Superior temporal gyrus (tissue), 1 donor: ENCODE data around the gene MACO1.
"Not testable (repeated sequence)": the region's sequence is repeated elsewhere in the genome, so short reads cannot be mapped to it uniquely, and the experiment has no call there.

Source experiments
- DNase-seq: peaks from one replicate; pipeline ENCODE4 v3.0.0-alpha.2; 2016; ENCODE audit errors: extremely low spot score

MACO1 gene

DNA sequence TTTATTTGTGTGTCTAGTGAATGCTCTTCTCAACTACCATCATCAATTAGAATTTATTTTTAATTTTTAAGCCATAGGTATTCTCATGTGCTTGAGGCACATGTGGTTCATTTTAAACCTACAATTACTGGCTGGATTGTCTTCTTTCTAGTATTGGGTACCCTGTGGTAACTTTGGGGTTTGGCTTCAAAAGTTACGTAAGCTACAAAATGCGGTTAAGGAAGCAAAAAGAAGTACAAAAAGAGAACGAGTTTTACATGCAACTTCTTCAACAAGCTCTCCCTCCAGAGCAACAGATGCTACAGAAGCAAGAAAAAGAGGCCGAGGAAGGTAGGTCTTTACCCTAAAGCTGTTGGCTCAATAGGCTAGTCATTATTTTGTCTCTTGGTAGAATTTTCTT is 25.8 kb downstream of the MACO1 start:
- DNase-seq: no peak

DNA sequence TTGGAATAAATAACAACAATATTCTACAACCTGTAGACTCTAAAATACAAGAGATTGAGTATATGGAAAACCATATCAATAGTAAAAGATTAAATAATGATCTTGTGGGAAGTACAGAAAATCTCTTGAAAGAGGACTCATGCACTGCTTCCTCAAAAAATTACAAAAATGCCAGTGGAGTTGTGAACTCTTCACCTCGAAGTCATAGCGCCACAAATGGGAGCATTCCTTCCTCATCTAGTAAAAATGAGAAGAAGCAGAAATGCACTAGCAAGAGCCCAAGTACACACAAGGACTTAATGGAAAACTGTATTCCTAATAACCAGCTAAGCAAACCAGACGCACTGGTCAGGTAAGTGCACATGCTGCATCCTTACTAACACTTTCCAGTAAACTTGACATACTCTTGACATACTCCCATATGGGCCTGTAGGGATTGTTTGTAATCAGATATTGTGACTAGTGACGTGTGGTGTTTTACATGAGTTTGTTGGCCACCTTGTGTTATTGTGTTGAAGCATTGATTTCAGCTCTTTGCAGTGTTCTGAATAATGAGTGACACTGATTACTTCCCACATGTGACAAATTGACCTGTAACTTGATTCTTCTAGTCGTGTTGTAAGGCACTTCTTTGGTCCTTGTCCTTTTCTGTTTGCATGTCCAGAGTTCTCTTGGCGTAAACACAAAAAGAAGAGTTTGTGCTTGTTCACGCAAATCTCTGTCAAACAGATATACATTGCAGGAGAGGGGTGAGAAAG is 28.0 kb downstream of the MACO1 start:
- no peak for DNase-seq

DNA sequence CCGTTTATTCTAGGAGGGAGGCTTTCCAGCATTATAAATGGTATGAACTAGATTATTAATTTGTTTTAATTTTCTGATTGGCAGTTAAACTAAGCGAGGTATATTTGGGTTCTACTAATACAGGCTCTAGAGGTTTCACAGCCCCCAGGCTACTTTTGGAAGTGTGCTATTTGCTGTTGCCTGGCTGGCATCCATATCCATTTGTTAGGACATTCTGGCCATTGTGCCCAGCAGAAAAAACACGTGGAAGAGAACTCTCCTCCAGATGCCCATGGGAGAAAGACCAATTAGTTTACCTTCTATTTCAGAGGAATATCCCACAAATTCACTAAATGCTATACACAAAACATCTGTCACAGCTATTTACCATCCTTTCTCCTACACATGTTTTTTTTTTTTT is 29.3 kb downstream of the MACO1 start:
- no peak for DNase-seq

DNA sequence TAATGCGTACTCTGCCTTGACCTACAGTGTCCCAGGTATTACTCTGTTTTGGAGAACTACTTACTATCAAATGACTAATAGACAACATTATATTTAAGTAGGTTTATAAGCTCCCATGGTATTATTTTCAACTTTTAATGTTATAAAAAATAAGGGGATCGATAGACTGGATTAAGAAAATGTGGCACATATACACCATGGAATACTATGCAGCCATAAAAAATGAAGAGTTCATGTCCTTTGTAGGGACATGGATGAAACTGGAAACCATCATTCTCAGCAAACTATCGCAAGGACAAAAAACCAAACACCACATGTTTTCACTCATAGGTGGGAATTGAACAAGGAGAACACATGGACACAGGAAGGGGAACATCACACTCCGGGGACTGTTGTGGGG is 30.1 kb downstream of the MACO1 start:
- not testable (repeated sequence) for DNase-seq

DNA sequence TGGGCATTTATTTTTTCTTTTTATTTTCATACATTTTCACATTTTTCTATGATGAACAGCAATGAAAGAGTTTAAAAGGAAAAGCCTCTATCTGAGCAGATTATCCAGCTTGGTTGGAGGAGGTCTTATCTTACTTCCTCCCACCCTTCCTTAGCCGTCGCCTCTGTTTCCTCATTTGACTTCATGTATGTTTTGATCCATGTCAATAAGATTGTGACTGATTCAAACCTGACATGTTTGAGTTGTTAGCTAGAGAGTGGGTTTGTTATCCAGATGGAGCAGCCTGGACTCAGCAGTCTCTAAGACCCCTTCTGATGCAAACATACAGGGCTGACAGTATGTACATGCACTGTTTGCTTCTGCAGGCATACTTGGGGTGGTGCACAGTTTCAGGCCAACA is 31.2 kb downstream of the MACO1 start:
- DNase-seq: no peak

DNA sequence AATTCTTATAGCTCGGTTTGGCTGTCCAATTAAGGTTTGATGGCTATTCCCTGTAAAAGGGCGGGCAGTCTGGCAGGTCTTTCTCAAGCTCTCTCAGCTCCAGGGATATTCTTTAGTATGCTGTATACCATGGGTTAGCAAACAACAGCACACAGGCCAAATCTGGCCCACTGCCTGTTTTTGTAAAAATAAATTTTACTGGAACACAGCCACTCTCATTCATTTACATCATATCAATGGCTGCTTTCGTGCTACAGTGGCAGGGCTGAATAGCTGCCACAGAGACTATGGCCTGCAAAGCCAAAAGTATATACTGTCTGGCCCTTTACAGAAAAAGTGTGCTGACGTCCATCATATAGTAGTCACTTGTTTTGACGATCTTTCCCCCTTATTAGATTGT is 32.0 kb downstream of the MACO1 start:
- DNase-seq: no peak

DNA sequence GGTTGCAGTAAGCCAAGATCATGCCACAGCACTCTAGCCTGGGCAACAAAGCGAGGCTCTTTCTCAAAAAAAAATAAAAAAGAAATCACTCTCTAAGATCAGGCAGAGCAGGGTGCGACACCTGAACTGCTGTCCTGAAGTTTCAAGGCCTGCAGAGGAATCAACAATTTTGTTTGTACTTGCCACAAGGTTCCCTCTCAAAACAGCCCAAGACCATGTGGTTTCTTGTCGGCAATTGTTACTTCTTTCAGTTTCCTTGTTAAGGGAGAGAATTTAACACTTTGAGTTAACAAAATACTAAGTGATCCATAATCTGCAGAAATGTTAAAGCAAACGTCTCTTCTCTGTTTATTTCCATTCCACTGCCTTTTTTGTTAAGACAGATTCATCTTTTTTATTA is 36.5 kb downstream of the MACO1 start:
- no peak for DNase-seq

DNA sequence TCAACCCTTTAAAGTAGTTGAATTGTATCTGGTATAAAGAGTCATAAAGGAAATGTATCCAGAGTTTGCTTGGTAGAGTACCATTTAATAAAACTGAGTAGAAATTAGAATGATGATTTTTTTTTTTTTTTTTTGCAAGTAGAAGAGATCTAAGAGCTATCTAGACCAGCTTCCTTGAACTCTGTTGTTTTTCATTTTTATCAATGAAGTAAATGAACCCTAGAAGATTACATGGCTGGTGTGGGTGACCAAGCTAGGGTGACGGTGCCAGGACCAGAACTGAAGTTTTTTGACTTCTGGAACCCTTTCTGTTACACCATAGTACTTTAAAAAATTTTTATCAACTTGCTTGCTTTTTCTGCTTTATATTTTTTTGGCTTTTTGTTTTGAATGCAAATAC is 36.9 kb downstream of the MACO1 start:
- no peak for DNase-seq

DNA sequence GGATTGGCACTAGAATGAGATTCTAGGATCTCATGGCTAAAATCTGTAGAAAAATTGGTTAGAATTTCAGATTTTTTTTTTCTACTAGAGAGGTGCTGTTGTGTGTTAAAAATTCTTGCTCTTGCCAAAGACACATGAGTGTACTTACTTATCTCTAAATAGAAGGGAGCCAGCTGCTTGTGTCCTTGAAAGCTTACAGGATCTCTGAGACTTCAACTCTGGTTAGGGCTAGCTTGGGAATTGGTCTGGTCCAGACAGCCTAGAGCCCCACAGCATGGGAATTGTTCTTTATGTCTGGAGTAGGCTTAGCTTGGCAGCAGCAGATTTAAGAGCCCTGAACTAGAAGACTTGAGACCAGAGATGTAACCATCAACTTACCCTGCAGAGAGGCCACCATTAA is 37.3 kb downstream of the MACO1 start:
- no peak for DNase-seq

DNA sequence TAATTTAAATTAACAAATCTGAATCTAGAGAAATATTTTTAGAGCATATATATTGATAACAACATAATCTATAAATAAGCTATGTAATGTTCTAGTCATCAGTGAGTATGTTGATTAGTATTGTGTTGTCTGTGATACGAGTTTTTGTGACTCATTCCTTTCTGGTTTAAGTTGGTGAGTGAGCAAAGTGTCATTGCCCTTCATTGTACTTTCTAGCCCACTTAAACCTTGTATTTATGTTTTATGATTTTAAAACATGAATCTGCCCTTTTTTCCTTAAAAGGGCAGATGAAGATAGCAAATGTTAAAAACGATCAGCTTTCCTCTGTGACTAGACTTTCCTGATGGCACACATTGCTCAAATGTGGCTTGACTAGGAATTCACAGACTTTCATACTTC is 38.5 kb downstream of the MACO1 start:
- no peak for DNase-seq

DNA sequence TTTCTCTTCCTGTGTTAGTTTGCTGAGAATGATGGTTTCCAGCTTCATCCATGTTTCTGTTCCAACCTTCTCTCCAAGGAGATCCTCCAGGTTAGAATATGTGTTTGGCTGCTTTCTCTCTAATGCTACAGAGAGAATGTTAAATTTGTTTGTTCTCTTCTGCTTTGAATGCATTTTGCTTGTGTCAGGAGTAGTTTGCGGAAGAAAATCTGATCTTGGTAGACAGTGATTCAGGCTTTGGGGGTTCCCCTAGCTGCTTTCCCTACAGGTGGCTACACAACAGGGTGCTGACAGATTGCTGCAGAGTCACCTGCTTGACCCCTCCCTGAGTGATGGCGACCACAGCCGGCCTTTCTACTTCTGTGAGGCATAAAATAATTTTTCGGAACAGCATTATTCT is 41.8 kb downstream of the MACO1 start:
- DNase-seq: no peak

DNA sequence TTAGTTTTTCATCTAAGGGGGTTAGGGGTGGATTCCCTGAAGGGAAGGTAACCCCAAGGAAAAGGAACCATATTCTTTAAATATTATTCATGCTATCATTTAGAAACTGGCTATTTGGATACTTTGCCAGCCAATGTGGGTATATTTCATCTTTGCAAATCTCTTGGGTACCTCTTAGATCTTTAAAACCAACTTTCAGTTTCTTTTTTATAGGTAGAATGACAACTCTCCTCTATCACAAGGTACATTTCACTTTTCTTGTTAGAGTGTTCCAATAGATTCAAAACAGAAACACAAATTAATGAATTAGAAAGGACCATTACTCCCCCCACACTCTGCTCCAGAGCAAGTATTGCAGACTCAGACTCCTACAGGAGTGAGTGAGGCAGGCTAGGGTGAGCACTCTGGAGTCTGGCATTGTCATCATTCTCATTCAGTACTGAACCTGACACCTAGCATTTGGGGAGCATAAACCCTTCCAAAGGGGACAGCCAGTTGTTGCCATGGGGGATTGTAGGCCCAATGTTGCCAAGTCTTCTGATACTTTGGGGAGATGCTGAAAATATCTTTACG is 43.0 kb downstream of the MACO1 start:
- DNase-seq: no peak

DNA sequence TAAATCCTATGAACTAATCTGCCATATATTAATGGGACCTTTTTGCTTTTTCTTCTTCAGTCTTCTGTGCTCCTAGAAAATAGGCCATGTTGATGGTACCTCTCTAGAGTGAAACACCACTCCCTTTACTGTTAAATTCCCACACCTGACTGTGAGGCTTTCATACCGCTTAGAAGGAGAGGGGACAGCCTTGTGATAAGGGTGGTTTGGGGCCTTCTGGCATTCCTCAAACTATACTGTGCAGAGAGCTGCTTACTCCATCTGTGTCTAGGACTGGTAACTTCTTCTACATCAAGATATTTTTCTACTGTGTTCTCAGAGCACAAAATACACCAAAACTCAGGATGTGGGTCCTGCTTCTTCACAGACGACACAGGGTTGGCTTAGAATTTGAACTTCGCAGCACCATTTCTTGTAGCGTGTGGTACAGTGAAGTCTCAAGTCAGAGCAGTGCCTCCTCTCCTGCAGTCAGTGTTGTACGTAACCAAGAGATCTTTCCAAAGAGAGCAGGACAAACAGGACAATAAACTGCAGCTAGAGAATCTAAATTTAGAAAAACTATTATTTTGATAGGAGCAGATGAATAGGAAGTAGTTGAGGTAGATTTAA is 43.8 kb downstream of the MACO1 start:
- no peak for DNase-seq

DNA sequence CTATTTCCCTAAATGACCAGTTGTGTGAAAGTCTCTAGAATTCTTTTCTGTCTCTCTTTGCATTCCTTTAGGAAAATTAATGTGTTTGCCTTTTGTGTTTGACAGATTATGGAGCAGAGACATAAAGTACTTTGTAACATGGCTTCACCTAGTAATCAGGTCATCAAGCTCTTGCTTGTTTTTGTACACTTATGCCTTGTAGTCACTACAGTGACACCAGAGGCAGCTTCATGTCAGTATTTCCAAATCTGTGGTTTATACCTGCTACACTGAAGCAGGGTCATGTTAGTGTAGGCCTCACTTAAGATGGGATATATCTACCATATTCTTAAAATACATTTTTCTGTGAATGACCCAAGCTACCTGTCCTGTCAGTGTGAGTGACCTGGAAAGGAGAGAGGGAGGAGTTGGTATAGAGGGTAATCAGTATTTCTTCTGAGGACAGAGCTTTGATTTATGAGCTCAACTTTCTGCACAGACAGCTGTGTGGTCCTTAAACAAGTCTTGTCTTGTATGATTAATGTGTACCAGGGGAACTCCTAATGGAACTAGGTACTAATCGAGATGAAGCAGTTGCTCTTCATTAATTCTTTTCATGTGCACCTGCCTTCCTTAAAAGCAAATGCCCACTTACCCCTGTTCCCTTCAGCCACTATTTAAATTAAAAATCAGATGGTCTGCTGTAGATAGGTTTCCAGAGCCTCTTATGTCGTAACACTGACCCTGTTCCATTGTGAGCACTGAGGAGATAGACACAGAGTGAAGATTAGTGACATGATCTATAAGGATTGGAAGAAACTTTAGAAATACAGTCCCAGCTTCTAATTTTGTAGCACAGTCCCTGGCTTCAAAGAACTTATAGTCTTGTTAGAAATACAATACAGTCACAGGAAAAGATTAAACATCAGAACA is 45.7 kb downstream of the MACO1 start:
- DNase-seq: no peak

DNA sequence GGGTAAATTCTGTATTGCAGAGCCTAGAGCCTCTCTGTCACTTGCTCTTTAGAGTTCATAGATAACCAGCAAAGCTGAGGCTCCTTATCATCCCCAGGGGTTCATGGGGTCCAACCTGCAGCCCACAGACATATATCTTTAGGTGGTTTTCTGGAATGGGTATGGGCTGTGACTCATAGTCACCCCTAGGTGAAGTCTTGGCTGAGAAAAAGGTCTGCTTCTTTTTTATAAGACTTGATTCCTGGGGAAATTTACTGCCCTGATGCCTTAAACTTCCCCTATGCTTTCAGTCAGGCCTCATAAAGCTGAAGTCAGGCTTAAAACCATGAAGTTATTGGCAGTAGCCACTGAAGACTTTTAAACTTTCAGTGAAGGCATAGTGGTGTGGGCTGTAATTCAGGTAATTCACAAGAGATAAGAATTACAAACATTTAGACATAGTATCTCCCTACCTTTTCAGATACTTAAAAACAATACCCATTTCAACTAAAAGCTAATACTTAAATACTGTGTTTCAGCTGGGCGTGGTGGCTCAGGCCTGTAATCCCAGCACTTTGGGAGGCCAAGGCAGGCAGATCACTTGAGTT is 46.8 kb downstream of the MACO1 start:
- DNase-seq: no peak

DNA sequence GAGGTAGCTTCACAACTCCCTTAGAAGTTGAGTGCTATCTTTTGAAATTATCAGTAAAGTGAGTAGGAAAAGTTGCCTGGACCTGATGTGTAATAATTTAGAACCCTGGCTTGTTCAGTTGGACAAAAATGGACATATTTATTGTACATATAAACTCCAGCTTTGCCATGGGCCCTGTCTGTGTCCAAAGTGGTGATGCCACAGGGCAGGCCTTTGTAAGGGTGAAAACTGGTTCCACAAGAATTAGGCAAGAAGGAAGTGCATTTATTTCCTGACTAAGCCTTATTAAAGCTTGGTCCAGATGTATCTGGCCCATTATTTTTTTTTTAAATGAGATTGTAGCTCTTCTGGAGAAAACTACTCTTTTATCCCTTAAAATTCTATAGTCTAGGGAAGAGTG is 47.9 kb downstream of the MACO1 start:
- no peak for DNase-seq

DNA sequence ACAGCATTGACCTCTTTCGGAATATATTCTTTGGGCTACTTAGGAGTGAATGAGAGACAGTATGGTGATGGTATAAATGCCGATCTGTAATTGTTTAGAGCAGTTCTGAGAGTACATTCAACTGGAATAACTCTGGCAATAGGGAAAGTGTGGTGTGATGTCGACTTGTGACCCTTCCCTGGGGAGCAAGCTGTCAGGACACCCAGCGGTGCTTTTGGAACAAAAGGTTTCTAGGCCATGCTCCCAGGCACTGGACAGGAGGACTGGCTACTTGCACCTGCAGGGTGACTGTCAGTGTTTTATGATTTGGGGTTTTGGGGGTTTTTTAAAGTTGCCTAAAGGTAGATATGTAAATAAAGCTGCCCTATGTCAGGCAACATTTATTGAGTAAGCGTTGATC is 50.9 kb downstream of the MACO1 start:
- no peak for DNase-seq

DNA sequence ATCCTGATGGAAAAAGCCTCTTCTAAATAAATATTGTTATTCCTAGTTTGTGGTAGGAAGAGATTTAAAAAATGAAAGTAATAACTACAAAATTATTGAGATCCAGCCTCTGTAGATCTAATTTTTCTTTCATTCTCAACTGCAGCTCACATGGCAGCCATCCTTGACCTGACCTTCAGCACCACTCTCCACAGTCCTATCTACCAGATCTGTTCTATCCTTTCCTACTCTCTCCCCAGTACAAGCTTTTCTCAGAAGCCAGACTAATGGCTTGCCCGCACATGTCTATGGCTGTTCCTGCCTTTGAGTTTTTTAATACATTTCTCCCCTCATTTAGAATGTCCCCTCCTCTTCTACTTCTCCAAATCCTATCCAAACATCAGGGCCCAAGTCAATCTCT is 51.5 kb downstream of the MACO1 start:
- no peak for DNase-seq

DNA sequence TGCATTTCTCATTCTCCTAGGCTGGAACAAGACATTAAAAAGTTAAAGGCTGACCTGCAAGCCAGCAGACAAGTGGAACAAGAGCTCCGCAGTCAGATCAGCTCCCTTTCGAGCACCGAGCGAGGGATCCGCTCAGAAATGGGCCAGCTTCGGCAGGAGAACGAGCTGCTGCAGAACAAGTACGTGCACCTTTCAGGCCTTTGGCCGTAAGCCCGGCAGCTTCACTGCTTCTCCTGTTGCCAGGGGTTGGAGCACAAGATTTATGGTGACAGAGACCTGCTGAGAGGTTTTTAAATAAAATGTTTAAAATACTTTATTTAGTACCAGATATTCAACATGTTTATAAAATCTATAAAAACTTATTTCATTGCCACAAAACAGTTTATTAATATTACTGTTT is 53.4 kb downstream of the MACO1 start:
- no peak for DNase-seq

DNA sequence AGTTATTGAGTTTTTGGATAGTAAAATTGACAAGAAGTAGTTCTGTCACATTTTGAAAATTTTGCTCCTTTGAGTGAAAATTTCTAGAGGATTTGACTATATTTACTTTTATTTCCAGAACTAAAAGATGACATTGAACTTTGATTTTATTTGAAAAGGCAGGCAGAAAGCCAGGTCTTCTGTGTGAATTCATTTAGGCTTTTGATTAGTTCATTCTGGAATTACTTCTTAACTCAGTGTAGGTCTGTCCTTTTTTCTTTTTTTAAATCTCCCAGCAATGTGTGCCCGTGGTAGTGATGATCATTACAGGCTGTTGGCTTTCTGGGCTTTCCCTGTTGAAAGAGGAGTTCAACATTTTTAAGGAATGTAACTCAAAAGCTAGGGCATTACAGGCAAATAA is 53.8 kb downstream of the MACO1 start:
- no peak for DNase-seq

DNA sequence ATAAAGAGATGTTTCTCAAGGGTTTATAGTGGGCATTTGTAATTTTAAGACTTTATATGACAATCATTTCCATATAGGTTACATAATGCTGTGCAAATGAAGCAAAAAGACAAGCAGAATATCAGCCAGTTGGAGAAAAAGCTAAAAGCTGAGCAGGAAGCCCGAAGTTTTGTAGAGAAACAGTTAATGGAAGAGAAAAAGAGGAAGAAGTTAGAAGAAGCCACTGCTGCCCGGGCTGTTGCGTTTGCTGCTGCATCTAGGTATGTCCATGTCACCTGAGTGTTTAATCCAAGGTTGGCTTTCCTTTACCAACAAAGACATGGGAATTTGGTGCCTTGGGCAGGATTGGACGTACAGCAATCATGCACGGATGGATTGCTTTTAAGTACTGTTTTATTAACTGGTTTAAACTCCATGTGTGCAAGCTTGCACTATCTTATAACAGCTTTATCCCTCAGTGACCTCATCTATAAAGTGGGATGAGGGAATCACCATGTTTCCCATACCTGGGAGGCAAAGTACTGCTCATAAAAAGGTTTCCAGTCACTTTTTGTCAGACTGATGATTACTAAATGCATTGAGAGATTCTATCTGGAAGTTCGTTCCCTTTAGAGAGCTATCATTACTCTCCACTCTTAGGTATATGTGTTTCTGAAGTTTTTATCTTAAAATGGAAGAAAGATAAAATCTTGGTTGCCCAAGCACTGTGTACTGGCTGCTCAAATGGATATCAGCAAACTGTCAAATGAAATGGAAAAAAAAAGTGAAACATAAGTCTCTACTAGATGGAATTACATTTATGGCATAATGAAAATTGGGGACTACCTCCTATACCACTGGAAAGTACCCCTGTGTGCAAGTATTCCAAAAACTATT is 55.1 kb downstream of the MACO1 start:
- no peak for DNase-seq
